ENCODE measurements around the gene KIF23. TPM values are rescaled to one million over a fixed set of nuclear protein-coding genes. Genes with fewer than 3 reads are reported as not detected.
A peak's percentile ranks its signal among the peaks of the same experiment; 100 is the strongest.

Gene KIF23
- total RNA-seq, 1 donor from 2014 or later = 3.7 TPM

DNA sequence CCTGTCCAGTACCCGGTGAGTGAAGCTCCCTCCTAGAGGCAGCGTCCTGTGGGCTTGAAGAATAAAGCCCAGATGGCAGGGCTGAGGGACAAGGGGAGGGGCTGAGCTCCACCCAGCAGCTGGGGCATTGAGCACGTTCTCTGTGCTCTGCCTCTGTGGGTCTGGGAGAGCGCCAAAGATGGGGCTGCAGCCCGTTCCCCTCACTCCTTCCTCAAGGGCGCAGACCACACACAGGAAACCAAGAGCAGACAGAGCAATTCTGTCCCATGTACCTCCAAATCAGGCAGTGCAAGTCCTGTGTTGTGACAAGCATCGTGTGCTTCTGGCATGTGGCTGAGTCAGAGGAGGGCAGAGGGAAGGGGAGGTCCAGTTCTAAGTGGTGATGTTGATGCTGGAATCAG is 15.7 kb upstream of the KIF23 start:
- H3K27me3 ChIP-seq (ENCODE audit: control insufficient read depth, insufficient read depth, low read length) = no peaks in the 10 kb centered on the region
- H3K4me3 ChIP-seq (ENCODE audit: low read depth, low read length) = no peak overlapping the region
- H3K36me3 ChIP-seq (ENCODE audit: control insufficient read depth, insufficient read depth, low read length) = no peaks in the 10 kb centered on the region
- FAIRE-seq = peak; percentile 50
- DNase-seq (ENCODE audit: low read depth) = peak; percentile 43
- TF ChIP-seq, protein P1, sequence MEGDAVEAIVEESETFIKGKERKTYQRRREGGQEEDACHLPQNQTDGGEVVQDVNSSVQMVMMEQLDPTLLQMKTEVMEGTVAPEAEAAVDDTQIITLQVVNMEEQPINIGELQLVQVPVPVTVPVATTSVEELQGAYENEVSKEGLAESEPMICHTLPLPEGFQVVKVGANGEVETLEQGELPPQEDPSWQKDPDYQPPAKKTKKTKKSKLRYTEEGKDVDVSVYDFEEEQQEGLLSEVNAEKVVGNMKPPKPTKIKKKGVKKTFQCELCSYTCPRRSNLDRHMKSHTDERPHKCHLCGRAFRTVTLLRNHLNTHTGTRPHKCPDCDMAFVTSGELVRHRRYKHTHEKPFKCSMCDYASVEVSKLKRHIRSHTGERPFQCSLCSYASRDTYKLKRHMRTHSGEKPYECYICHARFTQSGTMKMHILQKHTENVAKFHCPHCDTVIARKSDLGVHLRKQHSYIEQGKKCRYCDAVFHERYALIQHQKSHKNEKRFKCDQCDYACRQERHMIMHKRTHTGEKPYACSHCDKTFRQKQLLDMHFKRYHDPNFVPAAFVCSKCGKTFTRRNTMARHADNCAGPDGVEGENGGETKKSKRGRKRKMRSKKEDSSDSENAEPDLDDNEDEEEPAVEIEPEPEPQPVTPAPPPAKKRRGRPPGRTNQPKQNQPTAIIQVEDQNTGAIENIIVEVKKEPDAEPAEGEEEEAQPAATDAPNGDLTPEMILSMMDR (IDR thresholded peaks at IDR 0.05; ENCODE audit: insufficient read depth, low read length, severe bottlenecking) = no peak

DNA sequence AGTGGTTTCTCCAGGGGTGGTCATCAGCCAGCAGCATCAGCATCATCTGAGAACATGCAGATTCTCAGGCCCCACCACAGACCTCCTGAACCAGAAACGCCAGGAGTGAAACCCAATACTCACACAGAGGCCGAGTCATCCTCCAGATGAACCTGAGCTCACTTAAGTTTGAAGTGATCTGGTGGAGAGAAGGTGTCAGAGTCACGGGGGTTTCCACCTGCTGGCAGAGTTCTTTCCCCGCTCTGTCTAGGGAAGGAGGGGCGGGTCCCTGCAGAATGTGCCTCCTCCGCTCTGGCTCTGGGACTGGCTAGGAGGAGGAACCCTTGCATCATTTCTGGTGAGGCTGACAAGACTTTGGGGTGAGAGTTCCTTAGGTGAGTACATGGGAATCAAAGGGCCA is 13.3 kb upstream of the KIF23 start:
- TF ChIP-seq, protein P1 (IDR thresholded peaks at IDR 0.05; ENCODE audit: insufficient read depth, low read length, severe bottlenecking) = no peak
- H3K4me3 ChIP-seq (ENCODE audit: low read depth, low read length) = no peak overlapping the region
- no peaks in the 10 kb centered on the region for H3K36me3 ChIP-seq (ENCODE audit: control insufficient read depth, insufficient read depth, low read length)
- DNase-seq (ENCODE audit: low read depth) (peak; percentile 32), FAIRE-seq (no peak)
- H3K27me3 ChIP-seq (ENCODE audit: control insufficient read depth, insufficient read depth, low read length) = no peaks in the 10 kb centered on the region

DNA sequence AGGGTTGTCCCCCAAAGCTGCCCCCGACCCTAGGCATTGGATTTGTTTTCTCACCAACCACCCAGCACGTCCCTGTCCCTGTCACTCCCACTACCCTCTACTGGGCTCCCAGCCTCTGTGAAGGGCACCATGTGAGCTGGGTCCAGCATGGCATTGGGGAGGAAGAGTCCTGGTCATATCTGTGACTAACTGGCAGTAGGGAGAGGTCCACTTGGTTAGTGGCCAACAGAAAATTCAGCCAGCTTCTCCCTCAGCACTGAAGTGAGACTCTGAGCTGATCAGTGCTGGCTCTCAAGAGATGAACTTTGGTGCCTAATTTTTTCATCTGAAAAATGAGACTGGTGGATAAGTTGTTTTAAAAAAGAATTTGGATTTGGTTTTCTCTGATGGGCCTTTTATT is 11.3 kb upstream of the KIF23 start:
- TF ChIP-seq, protein P1 (IDR thresholded peaks at IDR 0.05; ENCODE audit: insufficient read depth, low read length, severe bottlenecking) = no peak
- Histone ChIP-seq H3K4me3 (ENCODE audit: low read depth, low read length) (no peak overlapping the region), H3K27me3 (ENCODE audit: control insufficient read depth, insufficient read depth, low read length) (no peaks in the 10 kb centered on the region), H3K36me3 (ENCODE audit: control insufficient read depth, insufficient read depth, low read length) (no peaks in the 10 kb centered on the region)
- no peak for DNase-seq (ENCODE audit: low read depth)
- no peak for FAIRE-seq

DNA sequence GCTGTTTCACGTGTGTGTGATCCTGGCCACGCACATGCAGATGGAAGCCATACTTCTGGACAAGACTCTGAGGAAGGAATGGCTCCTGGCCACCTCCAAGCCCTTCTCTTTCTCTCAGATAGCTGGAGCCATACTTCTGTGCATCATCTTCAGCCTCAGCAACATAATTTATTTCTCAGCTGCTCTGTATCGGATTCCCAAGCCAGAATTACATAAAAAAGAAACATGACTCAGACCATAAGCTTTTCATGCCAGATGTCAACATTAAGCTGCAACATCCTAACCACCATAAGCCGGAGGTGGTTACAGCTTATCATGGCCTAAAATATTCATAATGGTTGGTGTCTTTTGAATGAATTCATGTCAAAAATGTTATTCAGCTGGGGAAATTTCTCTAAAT is 10.6 kb upstream of the KIF23 start:
- DNase-seq (ENCODE audit: low read depth) (peak; percentile 35), FAIRE-seq (no peak)

DNA sequence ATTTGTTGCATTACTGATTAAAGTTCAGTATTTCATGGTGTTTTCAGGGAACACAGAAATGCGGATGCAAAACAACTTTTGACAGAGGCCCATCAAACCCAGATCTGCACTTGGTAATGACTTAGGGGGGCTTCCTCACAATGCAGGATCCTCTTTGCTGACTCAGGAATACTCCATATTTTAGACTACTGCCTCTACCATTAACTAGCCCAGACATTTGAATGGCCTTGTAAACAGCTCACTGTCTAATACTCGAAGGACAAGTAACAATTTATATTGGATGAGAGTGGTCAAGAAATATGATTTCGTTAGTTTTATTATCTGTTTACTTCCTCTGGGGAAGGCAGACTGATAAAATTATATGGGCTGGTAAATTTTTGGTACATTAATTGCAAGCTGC is 9.0 kb upstream of the KIF23 start:
- FAIRE-seq (no peak), DNase-seq (ENCODE audit: low read depth) (no peak)
- Histone ChIP-seq H3K4me3 (ENCODE audit: low read depth, low read length) (no peak overlapping the region), H3K27me3 (ENCODE audit: control insufficient read depth, insufficient read depth, low read length) (no peaks in the 10 kb centered on the region), H3K36me3 (ENCODE audit: control insufficient read depth, insufficient read depth, low read length) (no peaks in the 10 kb centered on the region)
- TF ChIP-seq, protein P1 (IDR thresholded peaks at IDR 0.05; ENCODE audit: insufficient read depth, low read length, severe bottlenecking) = no peak

More for the DNA sequence above, 10.6 kb upstream of the KIF23 start:
- TF ChIP-seq, protein P1 (IDR thresholded peaks at IDR 0.05; ENCODE audit: insufficient read depth, low read length, severe bottlenecking) = no peak
- Histone ChIP-seq H3K36me3 (ENCODE audit: control insufficient read depth, insufficient read depth, low read length) (no peaks in the 10 kb centered on the region), H3K4me3 (ENCODE audit: low read depth, low read length) (no peak overlapping the region), H3K27me3 (ENCODE audit: control insufficient read depth, insufficient read depth, low read length) (no peaks in the 10 kb centered on the region)

DNA sequence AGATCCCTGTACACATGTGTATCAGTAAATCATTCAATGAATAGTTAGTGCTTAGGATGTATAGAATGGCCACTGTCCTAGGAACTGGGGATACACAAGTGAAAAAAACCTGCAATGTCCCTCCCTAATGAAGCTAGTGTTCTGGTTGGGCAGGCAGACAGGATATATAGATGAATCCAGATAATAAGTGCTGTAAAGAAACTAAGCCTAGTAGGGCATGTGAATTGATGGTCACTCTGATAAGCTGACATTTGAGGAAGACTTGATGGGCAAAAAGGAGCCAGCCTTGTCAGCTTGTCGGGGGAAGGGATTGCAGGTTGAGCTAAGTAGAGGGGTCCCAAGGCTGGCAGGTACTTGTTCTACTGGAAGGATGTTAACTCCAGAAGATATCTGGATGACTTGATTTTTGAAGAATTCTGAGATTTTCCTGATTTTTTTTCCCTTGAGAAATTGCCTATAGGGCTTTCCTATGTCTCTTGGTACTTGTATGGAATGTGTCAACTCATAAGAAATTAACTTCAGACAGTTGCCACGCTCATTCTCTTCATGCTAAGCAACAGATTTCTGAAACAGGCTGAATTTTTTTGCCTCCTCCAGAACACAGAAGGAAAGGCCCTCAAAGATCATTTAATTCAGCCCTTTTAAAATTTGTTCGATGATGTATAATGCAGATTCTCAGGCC is 6.3 kb upstream of the KIF23 start:
- no peaks in the 10 kb centered on the region for H3K27me3 ChIP-seq (ENCODE audit: control insufficient read depth, insufficient read depth, low read length)
- no peak for DNase-seq (ENCODE audit: low read depth)
- no peak overlapping the region for H3K4me3 ChIP-seq (ENCODE audit: low read depth, low read length)
- TF ChIP-seq, protein P1 (IDR thresholded peaks at IDR 0.05; ENCODE audit: insufficient read depth, low read length, severe bottlenecking) = no peak
- no peak for FAIRE-seq
- no peaks in the 10 kb centered on the region for H3K36me3 ChIP-seq (ENCODE audit: control insufficient read depth, insufficient read depth, low read length)
